PC-3 (cell line): ENCODE data around the gene UBE2E2.

ENCODE experiments used
- CTCF ChIP-seq: fragments of 300-600 bp; sonication (generic); conservative IDR thresholded peaks from 2 replicates; pipeline ENCODE4 v1.5.1; 2017; ENCODE audit warnings: antibody characterized with exemption, low read depth, mild to moderate bottlenecking, low read length
- EZH2 ChIP-seq: fragments of 300-600 bp; sonication (generic); IDR thresholded peaks from one replicate; pipeline ENCODE4 v1.6.1; 2017; ENCODE audit warnings: antibody characterized with exemption, mild to moderate bottlenecking, low read length; ENCODE audit not compliant: unreplicated experiment

GRCh38 chr3:23376516-23377248 is 173.6 kb downstream of the UBE2E2 start:
- TF ChIP-seq CTCF: no peak
- TF ChIP-seq EZH2: no peak
